GM19372 (cell line): ENCODE measurements around the gene CBX5.
"Not testable (repeated sequence)": the region's sequence is repeated elsewhere in the genome, so short reads cannot be mapped to it uniquely, and the experiment has no call there.

Source experiments
- ATAC-seq: cut with Tn5 transposase; IDR thresholded peaks from one replicate; pipeline ENCODE4 v1.9.1; 2021; ENCODE audit warnings: mild to moderate bottlenecking, low read depth, moderate library complexity; ENCODE audit not compliant: unreplicated experiment

CBX5 gene

DNA sequence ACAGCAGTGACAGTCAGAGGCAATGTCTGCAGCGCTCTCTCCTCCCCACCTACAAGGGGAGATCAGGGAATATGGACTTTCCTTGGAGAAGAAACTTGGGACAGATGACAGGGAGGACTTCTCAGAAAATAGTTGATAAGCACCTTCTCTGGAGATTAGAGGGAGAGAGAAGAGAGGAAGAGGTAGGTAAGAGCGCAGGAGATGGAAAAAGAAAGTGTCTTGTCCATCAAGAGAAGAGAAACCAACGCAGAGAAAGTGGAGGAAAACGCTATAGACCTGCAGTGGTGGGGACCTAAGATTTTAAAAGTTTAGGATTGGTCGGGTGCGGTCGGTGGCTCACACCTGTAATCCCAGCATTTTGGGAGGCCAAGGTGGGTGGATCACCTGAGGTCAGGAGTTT lies 75.6 kb downstream of the CBX5 start:
- ATAC-seq = no peak

DNA sequence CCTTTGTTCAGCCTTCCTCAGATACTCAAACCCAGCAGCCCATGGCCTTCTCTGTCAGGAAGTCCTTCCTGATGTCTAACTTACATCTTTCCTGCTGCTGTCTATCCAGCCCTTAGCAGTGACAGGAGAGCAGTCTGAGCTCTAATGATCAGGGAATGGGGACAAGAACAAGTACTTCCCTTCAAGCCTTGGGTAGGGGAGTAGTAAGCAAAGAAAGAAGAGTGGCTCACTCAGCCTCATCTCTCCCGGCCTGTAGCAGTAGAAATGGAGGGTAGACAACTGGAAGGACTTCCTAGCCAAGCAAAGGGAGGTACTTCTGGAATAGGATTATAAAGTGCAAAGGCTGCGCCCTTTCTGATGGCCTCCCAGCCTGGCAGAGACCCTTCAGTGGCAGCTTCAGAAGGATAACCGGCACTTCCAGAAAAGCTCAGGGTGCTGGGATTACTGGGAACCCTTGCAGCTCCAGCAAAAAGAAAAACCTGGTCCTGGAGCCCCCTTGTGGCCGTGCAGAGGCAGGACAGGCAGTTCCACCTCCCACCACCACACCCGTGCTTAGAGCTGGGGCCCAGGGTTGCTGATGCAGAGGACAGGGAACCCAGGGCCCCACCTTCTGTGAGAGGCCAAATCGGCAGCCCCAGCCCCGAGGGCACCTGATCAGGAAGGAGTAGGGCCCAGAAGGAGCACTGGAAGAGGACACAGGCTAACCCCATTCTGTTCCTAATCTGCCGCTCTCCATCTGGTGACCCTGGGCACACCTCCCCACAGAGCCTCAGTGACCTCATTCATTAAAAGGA lies 78.7 kb downstream of the CBX5 start:
- ATAC-seq = no peak

DNA sequence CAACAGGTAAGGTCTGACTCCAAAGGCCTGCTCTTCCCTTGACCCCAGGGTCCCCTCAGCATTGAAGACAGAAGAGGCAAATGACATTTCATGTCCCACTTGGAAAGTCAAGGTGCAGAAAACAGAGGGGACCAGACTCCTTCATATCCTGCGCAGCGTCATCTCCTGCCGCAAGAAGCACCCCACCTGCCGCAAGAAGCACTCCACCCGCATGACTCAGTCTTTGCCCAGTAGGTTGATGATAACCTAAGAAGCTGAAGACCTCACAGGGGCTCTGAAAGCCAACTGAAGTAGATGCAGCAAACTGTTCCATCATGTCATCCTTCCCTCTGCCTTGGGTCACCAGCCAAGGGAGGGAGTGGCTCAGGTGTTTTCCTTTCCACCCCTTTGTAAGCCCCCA lies 79.5 kb downstream of the CBX5 start:
- no peak for ATAC-seq

DNA sequence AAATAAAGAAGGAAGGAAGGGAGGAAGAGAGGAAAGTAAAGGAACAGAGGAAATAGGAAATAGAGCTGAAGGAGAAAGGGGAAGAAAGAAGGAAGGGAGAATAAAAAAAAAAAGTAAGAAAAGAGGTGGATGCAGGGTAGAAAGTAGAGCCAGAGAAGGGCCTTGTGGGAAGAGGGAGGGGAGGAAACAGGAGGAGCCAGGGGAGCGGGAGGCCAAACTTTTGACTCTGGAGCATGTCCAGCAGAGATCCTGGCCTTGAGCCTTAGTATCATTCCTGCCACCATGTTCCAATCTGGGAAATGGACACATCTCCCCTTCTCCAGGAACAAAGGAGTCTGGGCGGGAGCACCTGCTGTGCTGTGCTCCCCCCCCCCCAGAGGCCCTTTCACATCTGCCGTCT lies 80.0 kb downstream of the CBX5 start:
- ATAC-seq = no peak

DNA sequence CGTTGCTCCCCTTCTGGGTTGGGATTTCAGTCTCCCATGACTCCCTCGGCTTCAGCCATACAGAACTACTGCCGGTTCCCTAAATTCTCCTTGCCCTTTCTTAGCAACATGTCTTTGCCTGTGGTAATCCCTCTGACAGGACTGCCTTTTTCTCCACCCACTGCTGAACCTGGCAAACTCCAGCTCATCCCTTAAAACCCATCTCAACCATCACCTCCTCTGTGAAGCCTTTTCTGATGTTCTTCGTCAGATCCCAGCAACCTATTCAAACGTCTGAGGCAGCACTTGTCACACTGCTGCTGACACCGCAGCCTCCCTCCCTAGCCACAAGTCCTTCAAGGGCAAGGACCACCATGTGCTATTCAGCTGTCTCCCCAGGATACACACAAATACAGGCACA lies 80.9 kb downstream of the CBX5 start:
- ATAC-seq = no peak

DNA sequence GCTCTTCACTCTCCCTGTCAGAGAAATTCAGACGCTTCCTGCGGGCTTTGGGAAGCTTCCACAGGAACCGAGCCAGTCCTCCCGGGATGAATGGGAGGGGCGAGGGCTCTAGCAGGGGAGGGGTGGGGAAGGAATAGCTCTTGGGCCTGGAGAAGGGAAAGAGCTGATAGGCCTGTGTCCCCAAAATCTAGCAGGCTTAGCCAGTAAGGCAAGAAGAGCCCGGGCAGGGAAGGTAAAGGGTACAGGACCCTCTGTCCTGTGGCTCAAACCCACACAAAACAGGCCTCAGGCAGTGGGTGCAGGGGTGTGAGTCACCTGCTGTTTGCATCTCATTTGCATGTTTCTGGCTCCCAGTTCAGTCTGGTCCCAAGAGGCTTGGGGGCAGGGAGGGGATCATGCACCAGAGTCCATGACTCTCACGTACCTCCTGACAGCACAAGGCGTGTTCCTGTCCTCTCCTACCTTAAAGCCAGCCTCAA lies 82.5 kb downstream of the CBX5 start:
- ATAC-seq = no peak

DNA sequence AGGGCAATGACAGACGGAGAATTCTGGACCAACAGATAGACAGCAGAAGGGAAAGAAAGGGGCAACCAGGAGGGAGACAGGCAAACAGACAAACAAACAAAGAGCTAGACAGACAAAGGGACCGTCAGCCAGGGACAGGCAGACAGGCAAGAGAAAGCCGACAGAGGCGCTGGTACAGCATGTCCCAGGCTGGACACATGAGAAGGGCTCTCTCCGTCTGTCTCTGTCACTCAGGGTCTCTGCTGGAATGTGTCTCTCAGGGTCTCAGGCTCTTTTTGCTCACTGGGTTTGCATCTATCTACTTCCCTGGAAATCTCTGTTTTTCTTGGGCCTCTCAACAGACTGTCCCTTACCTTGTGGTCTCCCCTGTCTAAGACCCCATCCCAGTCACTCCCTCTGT lies 82.9 kb downstream of the CBX5 start:
- ATAC-seq = no peak

DNA sequence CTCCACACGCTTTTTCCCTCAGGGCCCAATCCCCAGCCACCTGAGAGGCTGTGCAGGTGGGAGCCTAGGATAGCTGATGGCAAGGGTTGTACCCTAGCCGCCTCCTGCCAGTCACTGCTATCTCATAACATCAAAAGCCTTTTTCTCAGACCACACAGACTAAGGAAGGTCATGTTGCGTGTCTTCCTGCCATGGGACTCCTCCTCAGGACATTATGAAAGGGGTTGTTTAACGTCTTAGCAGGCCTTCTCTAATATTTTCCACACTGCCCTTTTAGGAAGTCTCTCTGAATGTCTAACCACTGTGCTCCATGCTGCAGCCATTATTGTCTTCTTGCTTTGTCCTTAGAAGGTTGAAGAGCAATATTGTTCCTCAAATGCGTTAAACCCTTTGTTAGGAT lies 83.5 kb downstream of the CBX5 start:
- no peak for ATAC-seq

DNA sequence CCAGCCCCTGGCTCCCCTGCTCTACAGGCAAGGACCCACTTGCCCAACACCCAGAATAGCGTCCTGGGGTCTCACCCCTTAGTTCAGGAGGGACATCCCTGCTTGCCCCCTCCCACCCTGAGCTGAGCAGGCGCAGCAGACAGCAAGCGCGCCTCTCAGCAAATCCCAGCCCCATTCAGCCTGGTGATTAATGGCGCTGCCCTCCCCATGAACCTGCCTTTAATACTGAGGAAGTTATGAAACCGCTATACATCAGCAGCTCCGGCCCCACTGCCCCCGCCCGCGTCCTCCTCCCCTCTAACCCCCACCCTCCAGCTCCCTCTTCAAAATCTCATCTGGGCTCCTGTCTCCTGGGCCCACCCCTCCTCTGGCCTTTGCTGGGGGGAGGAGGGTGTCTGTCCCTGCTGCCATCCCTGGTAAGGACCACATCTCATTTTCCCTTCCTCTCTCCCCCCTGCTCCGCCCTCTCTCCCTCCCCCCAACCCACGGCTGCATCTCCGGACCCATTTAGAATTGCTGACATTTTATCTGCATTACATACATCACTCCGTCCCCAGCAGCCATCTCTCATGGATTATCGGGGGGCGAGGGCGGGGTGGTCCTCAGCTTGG lies 84.1 kb downstream of the CBX5 start:
- ATAC-seq = no peak

DNA sequence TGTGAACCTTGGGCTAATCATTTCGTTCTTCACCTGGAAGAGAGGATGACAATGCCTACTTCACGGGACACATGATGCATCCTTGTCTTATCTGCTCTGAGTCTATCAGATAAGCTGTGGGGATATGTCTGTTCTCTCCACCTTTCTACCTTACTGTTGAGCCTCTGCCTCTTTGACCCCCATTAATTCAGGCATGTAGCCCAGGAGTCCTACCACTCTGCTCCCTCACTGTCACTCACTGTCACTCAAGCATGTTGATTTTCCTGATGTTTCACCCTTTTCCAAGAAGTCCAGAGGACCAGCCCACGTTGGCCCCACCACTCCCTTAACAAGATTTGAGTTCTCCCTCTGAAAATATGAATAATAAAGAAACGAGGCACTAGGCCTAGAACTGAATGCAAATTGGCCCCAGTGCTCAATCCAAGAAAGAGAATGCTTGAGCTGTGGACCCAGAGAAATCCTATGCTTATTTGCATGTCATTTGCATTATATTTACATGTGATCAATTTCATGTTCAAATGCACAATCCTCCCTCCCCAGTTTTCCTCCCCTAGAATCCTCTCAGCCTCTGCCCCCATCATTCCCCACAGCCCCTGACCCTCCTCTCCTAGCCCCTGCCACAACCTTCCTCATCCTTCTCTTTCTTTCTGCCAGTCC lies 84.7 kb downstream of the CBX5 start:
- no peak for ATAC-seq

DNA sequence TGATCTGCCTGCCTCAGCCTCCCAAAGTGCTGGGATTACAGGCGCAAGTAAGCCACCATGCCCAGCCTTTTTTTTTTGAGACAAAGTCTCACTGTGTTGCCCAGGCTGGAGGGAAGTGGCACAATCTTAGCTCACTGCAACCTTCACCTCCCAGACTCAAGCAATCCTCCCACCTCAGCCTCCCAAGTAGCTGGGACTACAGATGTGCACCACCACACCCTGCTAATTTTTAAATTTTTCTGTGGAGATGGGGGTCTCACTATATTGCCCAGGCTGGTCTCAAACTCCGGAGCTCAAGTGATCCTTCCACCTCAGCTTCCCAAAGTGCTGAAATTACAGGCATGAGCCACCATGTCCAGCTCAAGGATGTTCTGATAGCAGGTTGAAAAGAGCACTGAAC lies 85.3 kb downstream of the CBX5 start:
- not testable (repeated sequence) for ATAC-seq

DNA sequence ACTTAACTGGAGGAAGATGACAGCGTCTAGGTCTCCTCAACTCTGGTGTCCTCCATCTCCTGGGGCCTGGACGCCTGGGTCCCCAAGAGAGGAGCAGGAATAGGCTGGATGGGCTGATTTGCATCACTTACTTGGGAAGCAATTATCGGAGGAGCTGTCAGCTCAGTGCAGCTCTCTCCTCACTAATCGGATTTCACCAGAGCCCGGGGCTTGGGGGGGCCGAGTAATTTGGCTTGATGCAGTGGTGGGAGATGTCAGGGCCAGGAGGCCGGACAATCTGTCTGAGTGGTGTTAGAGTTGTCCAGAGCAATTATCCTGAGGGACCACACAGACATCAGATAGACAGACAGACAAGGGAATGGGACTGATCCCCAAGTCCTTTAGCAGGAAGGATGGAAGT lies 86.5 kb downstream of the CBX5 start:
- ATAC-seq = no peak

DNA sequence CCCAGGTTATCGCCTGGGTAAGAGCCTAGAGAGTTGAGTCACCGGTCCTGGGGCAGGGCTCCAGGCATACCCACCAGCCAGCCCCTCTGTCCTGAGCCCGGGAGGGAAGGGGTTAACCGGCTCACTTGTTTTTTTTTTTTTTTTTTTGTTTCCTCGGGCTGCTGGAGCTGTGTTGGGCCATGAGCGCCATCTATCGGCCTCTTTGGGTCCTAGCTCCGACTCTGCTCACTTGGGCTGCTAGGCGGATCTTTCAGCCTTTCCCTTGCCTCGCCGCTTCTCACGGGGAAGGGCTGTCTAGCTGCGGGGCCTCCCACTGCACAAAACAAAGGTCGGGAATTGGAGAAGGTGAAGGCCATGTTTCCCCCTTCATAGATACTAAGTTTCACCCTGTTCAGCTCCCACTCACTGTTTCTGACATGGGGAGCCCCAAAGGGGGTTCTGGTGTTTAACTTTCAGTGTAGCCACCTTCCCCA lies 88.3 kb downstream of the CBX5 start:
- no peak for ATAC-seq

DNA sequence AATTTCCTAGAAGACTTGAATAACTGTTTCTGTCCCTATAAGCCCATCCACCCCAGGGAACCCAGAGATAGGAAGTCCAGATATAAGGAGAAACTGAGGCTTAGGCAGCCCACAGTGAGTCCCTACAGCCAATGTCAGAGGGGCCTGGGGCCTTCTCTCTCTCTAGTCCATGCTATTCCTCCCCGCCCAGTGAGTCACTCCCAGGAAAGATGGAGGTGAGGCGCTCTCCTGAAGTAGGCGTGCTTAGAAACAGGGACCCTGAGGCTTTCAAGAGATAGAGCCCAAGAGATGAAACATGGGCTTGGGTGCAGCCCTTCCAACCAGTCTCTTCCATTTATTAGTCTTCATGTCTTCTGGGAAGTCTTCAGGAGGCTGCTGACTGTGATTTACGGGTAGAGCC lies 88.8 kb downstream of the CBX5 start:
- ATAC-seq = no peak

DNA sequence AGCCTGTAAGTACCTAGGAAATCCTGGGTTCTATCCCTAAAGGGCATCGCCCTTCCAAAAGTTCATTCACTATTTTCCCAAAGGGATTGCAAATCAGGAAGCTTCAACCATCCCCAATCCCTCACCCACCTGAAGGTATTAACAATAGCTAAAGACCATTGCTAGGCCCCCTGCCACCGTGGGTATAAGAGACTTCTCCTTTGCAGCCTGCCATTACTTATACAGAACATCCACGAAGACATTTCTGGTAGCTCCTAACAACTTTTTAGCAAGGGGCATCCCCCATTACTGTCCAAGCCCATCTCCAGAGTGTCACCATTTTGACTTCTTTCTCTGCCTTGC lies 90.8 kb downstream of the CBX5 start:
- no peak for ATAC-seq

DNA sequence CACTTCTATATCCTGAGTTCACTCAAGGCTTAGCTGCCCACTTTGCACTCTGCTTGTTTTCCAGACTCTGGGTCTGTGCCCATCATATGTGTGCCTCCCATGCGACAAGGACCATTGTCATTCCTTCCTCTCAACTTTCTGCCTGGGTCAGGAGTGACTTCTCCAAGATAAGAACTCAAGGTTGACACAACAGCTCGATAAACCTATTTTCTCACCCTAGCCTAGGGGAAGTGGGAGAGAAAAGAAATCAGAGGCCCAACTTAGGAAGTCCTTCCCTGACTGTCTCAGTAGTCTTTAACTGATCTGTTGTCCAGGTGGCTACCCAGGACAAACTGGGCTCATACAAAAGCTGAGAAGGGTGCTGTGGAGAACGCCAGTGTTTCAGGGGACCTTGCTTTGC lies 92.8 kb downstream of the CBX5 start:
- ATAC-seq = no peak

DNA sequence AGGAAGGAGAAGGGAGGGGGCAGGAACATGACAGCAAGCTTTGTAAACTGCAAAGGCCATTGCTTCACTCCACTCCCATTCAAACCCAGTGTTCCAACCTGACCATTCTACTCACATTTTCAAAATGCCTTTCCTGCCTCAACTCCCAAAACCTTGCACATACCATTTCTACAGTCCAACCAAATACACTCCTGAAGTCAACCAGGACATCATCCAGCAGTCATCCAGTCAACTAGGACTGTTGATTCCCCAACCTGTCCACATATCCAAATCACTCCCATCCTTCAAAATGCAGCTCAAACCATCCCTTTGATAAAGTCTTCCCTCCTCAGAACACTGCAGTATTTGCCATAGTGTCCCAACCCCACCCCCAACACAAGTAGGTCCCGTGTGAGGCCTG lies 94.0 kb downstream of the CBX5 start:
- no peak for ATAC-seq

DNA sequence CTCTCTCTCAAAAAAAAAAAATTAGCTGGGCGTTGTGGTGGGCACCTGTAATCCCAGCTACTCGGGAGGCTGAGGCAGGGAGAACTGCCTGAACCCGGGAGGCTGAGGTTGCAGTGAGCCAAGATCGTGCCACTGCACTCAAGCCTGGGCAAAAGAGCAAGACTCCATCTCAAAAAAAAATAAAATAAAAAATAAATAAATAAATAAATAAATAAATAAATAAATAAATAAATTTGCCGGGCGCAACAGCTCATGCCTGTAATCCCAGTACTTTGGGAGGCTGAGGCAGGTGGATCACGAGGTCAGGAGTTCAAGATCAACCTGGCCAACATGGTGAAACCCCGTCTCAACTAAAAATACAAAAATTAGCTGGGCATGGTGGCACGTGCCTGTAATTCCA lies 94.6 kb downstream of the CBX5 start:
- ATAC-seq = not testable (repeated sequence)

DNA sequence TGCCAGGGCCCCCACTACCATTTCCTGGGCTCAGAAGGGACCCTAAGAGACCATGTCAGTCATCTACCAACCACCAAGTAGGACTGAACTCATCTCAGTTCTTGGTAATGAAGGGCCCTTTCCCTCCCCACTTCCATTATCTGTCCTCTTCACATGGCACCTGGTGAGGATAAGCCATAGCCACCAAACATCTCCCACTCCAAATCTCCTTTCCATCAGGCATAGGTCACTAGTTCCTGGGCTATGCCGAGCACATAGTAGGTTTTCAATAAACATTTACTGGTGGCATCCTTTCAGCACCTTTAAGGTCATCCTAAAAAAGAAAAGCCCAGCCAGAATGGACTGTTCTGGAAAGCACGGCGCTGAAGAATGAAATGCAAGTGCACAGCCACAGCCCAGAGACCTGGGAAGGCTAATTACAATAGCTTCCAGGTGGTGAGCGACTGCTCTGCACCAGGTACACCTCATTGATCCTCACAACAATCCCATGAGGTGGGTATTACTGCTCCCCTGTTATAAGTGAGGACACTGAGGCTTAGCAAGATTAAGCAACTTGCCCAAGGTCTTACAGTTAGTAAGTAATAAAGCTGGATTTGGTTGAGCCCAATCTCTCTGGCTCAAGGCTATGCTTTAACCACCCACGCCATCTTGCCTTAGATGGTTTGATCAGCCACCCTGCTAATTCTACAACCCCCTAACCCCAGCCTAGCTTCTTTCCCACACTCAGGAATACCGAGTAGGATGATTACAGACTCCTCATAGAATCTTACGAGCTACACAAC lies 95.7 kb downstream of the CBX5 start:
- ATAC-seq = no peak

DNA sequence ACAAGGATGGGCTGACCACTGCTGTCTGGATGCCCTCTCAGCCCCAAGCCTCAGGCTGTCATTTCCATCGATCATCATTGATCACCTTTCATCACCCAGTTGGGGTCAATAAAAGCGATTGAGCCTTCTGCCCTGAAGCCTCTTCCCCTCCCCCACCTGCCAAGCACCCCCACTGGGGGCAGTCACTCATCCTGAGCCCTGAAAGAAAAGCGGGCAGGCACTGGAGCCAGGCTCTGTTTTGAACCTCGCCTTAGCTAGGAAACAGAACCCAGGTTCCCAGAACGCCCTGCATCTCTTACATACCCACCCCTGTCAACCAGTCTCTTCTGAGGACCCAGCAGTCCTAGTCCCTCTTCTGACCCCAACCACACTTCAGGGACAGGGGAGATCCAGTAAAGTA lies 96.9 kb downstream of the CBX5 start:
- ATAC-seq = no peak

DNA sequence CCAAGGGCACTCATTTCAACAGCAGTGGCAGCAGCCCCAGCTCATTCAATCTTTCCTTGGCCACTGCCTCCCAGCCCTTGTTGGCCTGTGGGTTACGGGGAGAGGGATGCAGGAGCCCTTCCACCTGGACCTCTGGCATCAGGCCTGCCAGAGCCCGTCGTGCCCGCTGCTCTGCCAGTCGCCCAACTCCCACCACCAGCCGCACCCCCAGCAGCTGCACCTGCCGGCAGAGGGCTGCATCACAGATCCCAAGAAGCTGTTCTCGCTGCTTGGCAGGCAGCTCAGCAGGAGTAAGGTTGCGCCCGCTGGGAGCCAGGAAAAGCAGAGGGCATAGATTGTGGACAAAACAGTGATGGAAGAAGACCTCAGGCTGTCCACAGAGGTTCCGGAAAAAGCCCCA lies 97.8 kb downstream of the CBX5 start:
- no peak for ATAC-seq
